Measurements from ENCODE around the gene DCUN1D2.
"Not testable (repeated sequence)": the region's sequence is repeated elsewhere in the genome, so short reads cannot be mapped to it uniquely, and the experiment has no call there.

DCUN1D2 gene

DNA sequence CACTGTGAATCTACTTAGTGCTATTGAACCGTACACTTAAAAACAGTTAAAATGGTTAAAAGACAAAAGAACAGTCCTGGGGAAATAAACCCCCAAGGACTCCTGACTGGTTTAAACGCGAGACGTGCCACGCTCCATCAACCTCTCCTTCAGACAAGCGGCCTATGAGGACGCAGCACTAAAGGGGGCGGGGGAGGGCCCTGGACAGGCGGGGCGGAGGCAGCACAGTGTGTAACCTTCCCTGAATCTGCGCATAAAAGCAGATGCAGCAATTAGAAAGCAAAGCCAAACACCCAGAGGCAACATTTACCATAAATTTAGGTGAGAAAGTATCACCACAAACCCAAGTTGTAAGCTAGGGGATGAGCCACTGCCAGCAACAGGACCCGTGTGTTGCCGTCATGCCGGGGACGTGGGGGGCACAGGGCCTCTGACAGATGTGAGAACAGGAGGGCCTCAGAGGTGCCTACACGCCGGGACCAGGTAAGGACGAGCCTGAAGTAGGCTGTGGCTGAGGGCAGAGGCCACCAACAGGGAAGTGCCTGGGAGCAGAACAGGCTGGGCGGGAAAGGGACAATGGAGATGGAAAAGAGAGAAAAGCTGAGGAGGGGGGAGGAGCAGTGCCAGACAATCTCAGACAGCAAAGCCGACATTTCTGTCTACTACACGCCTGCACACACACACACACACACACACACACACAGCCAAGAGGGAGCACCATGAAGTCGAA lies 21.9 kb downstream of the DCUN1D2 start:
- in situ Hi-C loops (cut with MboI; ENCODE audit: low sequenced_read_pairs), result no loop called here

GRCh38 chr13:113468029-113468428 lies 22.5 kb downstream of the DCUN1D2 start:
- in situ Hi-C loops (cut with MboI; ENCODE audit: low sequenced_read_pairs), result no loop called here

DNA sequence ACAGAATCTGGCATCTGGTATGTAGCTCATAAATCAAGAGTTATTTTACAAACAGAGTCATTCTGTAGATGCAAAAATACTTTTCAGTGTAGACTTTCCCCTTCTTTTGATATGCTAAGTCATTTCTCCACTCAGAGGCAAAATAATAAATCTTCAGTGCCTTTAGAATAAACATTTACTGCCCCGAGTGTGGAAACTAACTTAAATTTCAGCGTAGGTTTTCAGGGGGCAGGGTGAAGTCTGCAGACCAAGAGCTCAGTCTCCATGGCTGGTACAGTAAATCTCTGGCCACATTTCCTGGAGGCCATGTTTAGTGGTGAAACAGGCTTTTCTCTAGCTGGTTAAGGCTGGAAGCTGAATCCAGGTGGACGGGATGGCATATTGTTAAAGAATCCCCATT lies 24.1 kb downstream of the DCUN1D2 start:
- in situ Hi-C loops (cut with MboI; ENCODE audit: low sequenced_read_pairs), result no loop called here

GRCh38 chr13:113465300-113465699 lies 25.2 kb downstream of the DCUN1D2 start:
- in situ Hi-C loops (cut with MboI; ENCODE audit: low sequenced_read_pairs), result no loop called here

GRCh38 chr13:113464476-113464875 lies 26.0 kb downstream of the DCUN1D2 start:
- in situ Hi-C loops (cut with MboI; ENCODE audit: low sequenced_read_pairs), result no loop called here

GRCh38 chr13:113461022-113461751 lies 29.3 kb downstream of the DCUN1D2 start:
- in situ Hi-C loops (cut with MboI; ENCODE audit: low sequenced_read_pairs), result no loop called here

DNA sequence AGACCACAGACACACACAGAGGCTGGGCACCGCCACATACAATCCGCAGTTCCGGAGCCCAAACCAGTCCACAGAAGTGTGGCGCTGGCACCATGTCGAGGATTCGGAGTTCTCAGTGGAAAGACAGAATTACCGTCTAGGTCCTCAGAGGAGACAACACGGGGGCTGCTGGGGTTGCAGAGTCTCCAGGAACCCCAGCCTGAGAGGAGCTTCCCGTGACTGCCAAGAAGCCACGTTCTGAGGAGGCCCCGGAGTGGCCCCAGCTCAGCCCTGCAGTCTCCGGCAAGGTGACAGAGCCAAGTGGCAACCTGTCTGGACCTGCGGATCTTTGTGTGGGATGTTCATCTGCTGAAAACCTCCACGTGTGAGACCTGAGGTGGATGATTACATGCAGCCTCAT lies 29.9 kb downstream of the DCUN1D2 start:
- in situ Hi-C loops (cut with MboI; ENCODE audit: low sequenced_read_pairs), result no loop called here

GRCh38 chr13:113460064-113460555 lies 30.4 kb downstream of the DCUN1D2 start:
- in situ Hi-C loops (cut with MboI; ENCODE audit: low sequenced_read_pairs), result no loop called here

DNA sequence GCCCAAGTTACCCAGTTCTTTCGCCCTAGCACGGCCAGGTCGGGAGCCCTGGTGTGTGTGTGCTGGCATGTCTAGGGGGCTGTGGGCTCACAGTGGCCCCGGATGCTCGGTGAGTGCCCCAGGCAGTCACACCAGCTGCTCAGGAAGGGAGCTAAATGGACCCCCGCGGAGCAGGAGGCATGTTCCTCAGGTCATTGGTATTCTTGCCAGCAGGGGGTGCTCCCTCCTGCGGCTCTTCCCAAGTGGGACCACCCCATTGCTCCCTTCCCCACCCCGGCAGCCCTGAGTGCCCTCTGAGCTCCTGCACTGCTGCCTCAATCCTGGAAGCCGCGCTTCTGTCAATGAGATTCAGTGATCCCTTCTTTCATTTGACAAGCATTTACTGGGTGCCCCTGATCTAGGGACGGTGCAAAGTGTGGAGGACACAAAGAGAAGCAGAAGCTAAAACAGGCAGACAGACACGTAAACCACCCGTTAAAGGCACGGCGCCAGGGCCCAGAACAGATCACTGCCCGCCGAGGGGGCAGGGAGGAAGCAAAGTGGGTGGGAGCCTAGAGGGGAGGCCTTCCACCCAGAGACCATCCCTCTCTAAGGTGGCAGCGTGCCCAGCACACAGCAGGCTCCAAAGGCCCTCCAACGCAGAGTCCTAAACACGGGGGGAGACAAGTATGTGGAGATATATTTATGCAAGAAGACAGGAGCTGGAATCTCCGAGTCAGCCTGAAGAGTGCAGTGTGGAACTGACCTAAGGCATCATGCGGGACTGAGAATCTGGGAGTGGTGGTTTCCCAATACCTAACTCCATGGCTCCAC lies 32.1 kb downstream of the DCUN1D2 start:
- in situ Hi-C loops (cut with MboI; ENCODE audit: low sequenced_read_pairs), result no loop called here

- in situ Hi-C loops (cut with MboI; ENCODE audit: low sequenced_read_pairs), result no loop called here
Observed at GRCh38 chr13:113457510-113457909, 33.0 kb downstream of the DCUN1D2 start.

- in situ Hi-C loops (cut with MboI; ENCODE audit: low sequenced_read_pairs), result no loop called here
Observed at GRCh38 chr13:113456116-113456702, 34.3 kb downstream of the DCUN1D2 start.

DNA sequence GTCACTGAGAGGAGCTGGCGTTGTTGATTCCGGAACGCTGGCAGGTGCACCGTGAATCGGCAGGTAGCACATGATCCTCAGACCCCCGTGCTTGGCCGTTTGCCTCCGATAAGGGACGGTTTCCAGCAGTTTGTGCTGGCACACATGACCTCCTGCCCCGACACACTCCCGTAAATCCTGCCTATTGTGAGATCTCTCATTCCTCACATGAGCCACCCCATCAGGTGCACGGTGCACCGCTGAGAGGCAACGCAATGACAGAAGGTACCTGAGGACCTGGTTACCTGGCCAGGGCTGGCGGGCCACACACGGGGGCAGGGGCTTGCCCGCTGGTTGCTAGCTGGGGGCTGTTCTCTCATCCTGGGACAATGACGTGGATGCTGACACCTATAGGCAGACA lies 35.1 kb downstream of the DCUN1D2 start:
- in situ Hi-C loops (cut with MboI; ENCODE audit: low sequenced_read_pairs), result no loop called here

- in situ Hi-C loops (cut with MboI; ENCODE audit: low sequenced_read_pairs), result no loop called here
Observed at GRCh38 chr13:113454936-113455335, 35.6 kb downstream of the DCUN1D2 start.

DNA sequence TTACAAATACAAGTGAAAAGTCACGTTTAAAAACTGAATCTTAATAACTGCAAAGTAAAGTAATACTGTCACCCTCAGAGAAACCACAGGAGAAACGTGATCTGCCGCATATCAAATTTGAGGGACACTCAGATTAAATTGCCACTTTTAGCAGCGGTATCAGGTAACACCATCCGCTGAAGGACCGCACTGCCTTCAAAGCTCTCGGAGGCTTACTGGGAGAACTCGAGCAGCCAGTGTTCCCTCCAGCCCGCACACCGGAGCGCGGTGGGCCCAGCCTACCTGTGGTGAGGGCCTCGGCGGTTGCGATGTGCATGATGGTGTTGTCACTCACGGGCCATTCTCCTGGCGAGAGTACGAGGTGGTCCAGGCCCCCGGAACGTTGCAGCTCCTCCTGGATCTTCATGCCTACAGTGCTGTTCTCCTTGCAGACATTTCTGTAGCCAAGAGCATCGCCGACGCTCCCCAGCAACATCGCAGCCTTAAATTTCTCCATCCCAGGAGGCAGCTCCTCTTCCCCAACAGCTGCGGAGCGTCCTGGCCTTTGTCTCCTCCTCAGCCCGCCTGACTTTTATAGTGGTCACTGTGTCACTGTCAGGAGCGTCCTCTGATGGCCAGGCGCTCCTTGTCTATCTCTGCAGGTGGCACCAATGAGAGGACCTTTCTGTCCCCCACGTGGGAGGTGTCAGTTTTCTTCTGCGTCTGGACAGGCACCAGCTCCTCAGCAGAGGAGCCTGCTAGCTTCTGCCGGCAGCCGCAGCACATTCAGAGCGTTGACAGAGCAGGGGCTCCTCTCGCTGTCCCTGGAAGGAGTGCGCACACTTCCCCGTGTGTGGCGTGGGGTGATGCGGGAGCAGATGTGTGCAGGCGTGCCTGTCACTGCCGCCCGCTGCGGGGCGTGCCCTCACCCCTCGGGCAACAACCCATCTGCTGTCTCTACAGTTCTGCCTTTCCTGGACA lies 37.3 kb downstream of the DCUN1D2 start, which contains the start of gene ADPRHL1:
TSS of gene ADPRHL1 (minus strand) at position 547 of the 960 bp plus-strand sequence. CDS start at position 496, 51 bp downstream.
- in situ Hi-C loops (cut with MboI; ENCODE audit: low sequenced_read_pairs), result no loop called here

GRCh38 chr13:113452466-113452865 lies 38.0 kb downstream of the DCUN1D2 start:
- in situ Hi-C loops (cut with MboI; ENCODE audit: low sequenced_read_pairs), result no loop called here

DNA sequence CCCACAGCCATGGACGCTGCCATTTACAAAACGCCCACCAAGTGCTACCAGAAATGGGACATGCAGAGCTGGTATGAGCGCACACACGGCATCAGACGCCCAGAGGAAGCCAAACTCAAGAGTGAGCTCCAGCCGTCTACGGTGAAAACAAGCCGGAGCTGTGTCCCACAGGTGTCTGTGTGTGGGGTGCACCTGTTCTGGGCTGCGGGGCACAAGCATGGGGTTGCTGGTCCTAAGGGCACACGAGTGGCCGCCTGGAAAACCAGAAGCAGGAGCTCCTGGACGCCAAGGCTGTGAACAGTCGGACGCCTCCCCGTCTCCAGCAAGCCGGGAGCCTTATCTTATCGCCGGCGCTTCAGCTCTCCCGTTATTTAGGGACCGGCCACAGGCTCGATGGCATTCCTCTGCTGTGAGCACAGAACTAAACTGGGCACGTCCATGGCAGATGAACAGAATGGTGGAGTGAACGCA lies 38.5 kb downstream of the DCUN1D2 start:
- in situ Hi-C loops (cut with MboI; ENCODE audit: low sequenced_read_pairs), result no loop called here

- in situ Hi-C loops (cut with MboI; ENCODE audit: low sequenced_read_pairs), result not testable (repeated sequence)
Observed at GRCh38 chr13:113450861-113451620, 39.5 kb downstream of the DCUN1D2 start.

DNA sequence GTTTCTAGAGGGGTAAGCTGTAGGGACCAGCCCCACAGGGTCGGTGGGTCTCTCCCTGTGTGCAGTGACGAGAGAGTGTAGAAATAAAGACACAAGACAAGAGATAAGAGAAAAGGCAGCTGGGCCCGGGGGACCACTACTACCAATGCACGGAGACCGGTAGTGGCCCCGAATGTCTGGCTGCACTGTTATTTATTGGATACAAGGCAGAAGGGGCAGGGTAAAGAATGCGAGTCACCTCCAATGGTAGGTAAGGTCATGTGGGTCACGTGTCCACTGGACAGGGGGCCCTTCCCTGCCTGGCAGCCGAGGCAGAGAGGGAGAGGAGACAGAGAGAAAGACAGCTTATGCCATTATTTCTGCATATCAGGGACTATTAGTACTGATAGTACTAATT lies 40.2 kb downstream of the DCUN1D2 start:
- in situ Hi-C loops (cut with MboI; ENCODE audit: low sequenced_read_pairs), result not testable (repeated sequence)
